HepG2 (cell line): ENCODE measurements around the gene ANKRD44. TPM values are rescaled to one million over a fixed set of nuclear protein-coding genes. Genes with fewer than 3 reads are reported as not detected.

Experiments used
- ATAC-seq: fragments of 200-7000 bp; cut with Tn5 transposase; 3 replicates; pipeline ENCODE4 v1.9.1; 2020; ENCODE audit warnings: mild to moderate bottlenecking, moderate library complexity
- BruUV-seq: library from RNA; stranded (reverse); fragments of 400-500 nt; replicated peaks from 2 replicates; lab custom pipeline; 2021; lab: Mats Ljungman, UMichigan
- CTCF ChIA-PET: fragments of 300-600 bp; formaldehyde crosslinking; extraction: SDS; loops from one replicate; lab custom pipeline; 2021; ENCODE audit warnings: low total read pairs, inconsistent platforms, low intra/inter-chr PET ratio; lab: Yijun Ruan, JAX
- POLR2A ChIA-PET: fragments of 350-600 bp; sonication (Branson Sonifier 250); formaldehyde crosslinking; loops from one replicate; lab custom pipeline; 2020; ENCODE audit warnings: antibody characterized with exemption, inconsistent platforms; lab: Yijun Ruan, JAX
- DNase-seq: peaks from one replicate; pipeline ENCODE4 v3.0.0-alpha.2; 2015; ENCODE audit warnings: low spot score
- FAIRE-seq: peaks from 3 replicates; lab custom pipeline; 2011; peaks lifted over from hg19 to GRCh38; lab: Jason Lieb, UNC
- H2AFZ ChIP-seq: one replicate; pipeline ENCODE4 v1.6.1; 2011; ENCODE audit warnings: low read length, inconsistent platforms
- H3K27ac ChIP-seq: fragments of 300-600 bp; 3 replicates; pipeline ENCODE4 v1.8.0; 2011; ENCODE audit warnings: mixed run types, mild to moderate bottlenecking, mixed read lengths, low read length, inconsistent platforms; ENCODE audit not compliant: insufficient read depth; ENCODE audit errors: extremely low read length
- H3K27me3 ChIP-seq, 2 experiments: fragments of 200-600 bp in 1 of 2; 2 replicates in 1 of 2; 3 replicates in 1 of 2; pipeline versions ENCODE4 v1.6.0 to v1.8.0; 2011; ENCODE audit warnings: low read length in 2 of 2, mild to moderate bottlenecking in 2 of 2, moderate library complexity in 2 of 2, inconsistent platforms in 1 of 2; ENCODE audit not compliant: insufficient read depth in 2 of 2, control insufficient read depth in 1 of 2
- H3K36me3 ChIP-seq, 2 experiments: fragments of 200-600 bp in 1 of 2; replicated peaks in 1 of 2; 2 replicates in 1 of 2; 3 replicates in 1 of 2; pipeline versions ENCODE4 v1.5.1 to v1.8.0; 2011; ENCODE audit warnings: low read length in 2 of 2, inconsistent platforms in 1 of 2; ENCODE audit not compliant: insufficient read depth in 2 of 2, control insufficient read depth in 1 of 2
- H3K4me1 ChIP-seq: 2 replicates; pipeline ENCODE4 v1.5.1; 2012; ENCODE audit warnings: low read length, inconsistent platforms; ENCODE audit not compliant: insufficient read depth
- H3K4me2 ChIP-seq: 2 replicates; pipeline ENCODE4 v1.6.0; 2011; ENCODE audit warnings: low read depth, low read length, inconsistent platforms
- H3K4me3 ChIP-seq, 3 experiments: fragments of 200-600 bp in 1 of 3; sonication (generic), shearing (Covaris generic) in 1 of 3; replicated peaks in 1 of 3; 2 replicates each; pipeline ENCODE4 v1.5.1; 2011 to 2016; ENCODE audit warnings: low read length in 3 of 3, inconsistent platforms in 2 of 3, low read depth in 2 of 3, mild to moderate bottlenecking in 2 of 3, control low read depth in 1 of 3, mixed read lengths in 1 of 3; ENCODE audit not compliant: insufficient read depth in 1 of 3
- H3K79me2 ChIP-seq: one replicate; pipeline ENCODE4 v1.6.1; 2011; ENCODE audit warnings: low read length, inconsistent platforms; ENCODE audit not compliant: insufficient read depth
- H3K9ac ChIP-seq: 2 replicates; pipeline ENCODE4 v1.6.0; 2011; ENCODE audit warnings: mild to moderate bottlenecking, low read depth, low read length, inconsistent platforms; ENCODE audit not compliant: insufficient read depth
- H3K9me3 ChIP-seq: 2 replicates; pipeline ENCODE4 v1.5.1; 2012; ENCODE audit warnings: mild to moderate bottlenecking, low read length
- H4K20me1 ChIP-seq: 2 replicates; pipeline ENCODE4 v1.6.0; 2011; ENCODE audit warnings: inconsistent platforms, mild to moderate bottlenecking, low read length, moderate library complexity; ENCODE audit not compliant: insufficient read depth
- CEBPB ChIP-seq: IDR thresholded peaks from 2 replicates; pipeline ENCODE4 v1.6.1; 2011; ENCODE audit warnings: low read depth, low read length, improper control_type of control experiment, borderline replicate concordance
- FOXK1 ChIP-seq: sonication (generic); formaldehyde crosslinking; IDR thresholded peaks from 2 replicates; pipeline ENCODE4 v1.4.0; 2020; ENCODE audit warnings: low read depth, missing genetic modification reagents, borderline replicate concordance
- FOXM1 ChIP-seq: sonication (generic); formaldehyde crosslinking; IDR thresholded peaks from 2 replicates; pipeline ENCODE4 v1.5.0; 2020; ENCODE audit warnings: missing genetic modification reagents
- MAFF ChIP-seq: IDR thresholded peaks from 2 replicates; pipeline ENCODE4 v1.6.1; 2011; ENCODE audit warnings: low read depth, low read length, improper control_type of control experiment
- MAFK ChIP-seq, 2 experiments: IDR thresholded peaks in 1 of 2; conservative IDR thresholded peaks in 1 of 2; 2 replicates each; pipeline ENCODE4 v1.6.1; 2011; ENCODE audit warnings: improper control_type of control experiment in 2 of 2, low read length in 2 of 2
- SUZ12 ChIP-seq: fragments of 150-350 bp; IDR thresholded peaks from 2 replicates; pipeline ENCODE4 v1.6.1; 2014; ENCODE audit warnings: low read depth, low read length
- ZBTB8A ChIP-seq: sonication (generic); formaldehyde crosslinking; IDR thresholded peaks from 2 replicates; pipeline ENCODE4 v1.4.0; 2020; ENCODE audit warnings: mild to moderate bottlenecking, low read depth, missing genetic modification reagents, borderline replicate concordance
- ZNF224 ChIP-seq: sonication (generic); formaldehyde crosslinking; IDR thresholded peaks from 2 replicates; pipeline ENCODE4 v1.5.0; 2020; ENCODE audit warnings: mild to moderate bottlenecking, missing genetic modification reagents
- ZNF776 ChIP-seq: sonication (generic); formaldehyde crosslinking; IDR thresholded peaks from 2 replicates; pipeline ENCODE4 v1.4.0; 2020; ENCODE audit warnings: mild to moderate bottlenecking, missing genetic modification reagents
- WGBS: methylation state at CpG from one replicate; pipeline ENCODE4 v1.1.6; 2017; ENCODE audit warnings: low lambda C conversion rate; 5-methylcytosine and 5-hydroxymethylcytosine counted together
- in situ Hi-C: cut with HindIII; loops from 2 replicates; pipeline ENCODE4 v1.10.0; 2017; ENCODE audit warnings: low pct_unique_long_range_greater_than_20kb; ENCODE audit not compliant: extremely low pct_ligation_motif_present
- intact Hi-C: fragments of 100-400 bp; cut with micrococcal nuclease; formaldehyde crosslinking; loops from one replicate; pipeline ENCODE4 v1.10.0; 2022; ENCODE audit not compliant: unreplicated experiment
- polyA plus RNA-seq, 8 experiments: library from polyadenylated mRNA; depleted of rRNA in 3 of 8; stranded (reverse) in 7 of 8; unstranded in 1 of 8; fragments of >200 nt; fragmentation: Illumina TruSeq in 4 of 8; extraction: Trizol in 4 of 8; gene quantifications; 2 replicates each; pipeline versions ENCODE4 v1.2.1 to v1.2.3, GENCODE V29; 2011 to 2016; ENCODE audit warnings: low read depth in 4 of 8, missing spikeins in 1 of 8, mixed read lengths in 1 of 8; ENCODE audit not compliant: insufficient read depth in 1 of 8
- total RNA-seq, 5 experiments: library from RNA; depleted of rRNA; stranded (reverse); fragments of >200 nt; fragmentation: Illumina TruSeq; extraction: Trizol; gene quantifications; 2 replicates each; pipeline ENCODE4 v1.2.3, GENCODE V29; 2016; ENCODE audit warnings: low read depth in 1 of 5
- TF ChIP-seq, protein P1 (sequence below): sonication (generic); formaldehyde crosslinking; IDR thresholded peaks from 2 replicates; pipeline ENCODE4 v1.5.0; 2020; ENCODE audit warnings: missing genetic modification reagents

ANKRD44 gene
- total and polyA plus RNA-seq, 2 of the 13 experiments (the other 11 are each of a cell fraction or from before 2014, with no cell fraction given), result 0.04 to 0.11 TPM

GRCh38 chr2:197085665-197086064, 224.9 kb downstream of the ANKRD44 start:
- peak; percentile 70 for TF ChIP-seq CEBPB
- no peak for TF ChIP-seq SUZ12
- DNase-seq (no peak), ATAC-seq (no peak), FAIRE-seq (no peak)
- no peaks in the 10 kb centered on the region for H3K9me3 ChIP-seq
- CTCF ChIA-PET, result no interaction called here
- no peak overlapping the region for H2AFZ ChIP-seq
- POLR2A ChIA-PET, result no interaction called here
- WGBS, result 42% methylated on average over 5 of the region's 5 CpGs
- no peak overlapping the region for H3K27ac ChIP-seq
- no peaks in the 10 kb centered on the region for H3K79me2 ChIP-seq
- H3K4me1 ChIP-seq, result no peaks in the 10 kb centered on the region
- no peak overlapping the region for H3K4me3 ChIP-seq
- H3K9ac ChIP-seq, result no peak overlapping the region
- intact Hi-C loops (no loop called here), in situ Hi-C loops (no loop called here)
- H3K36me3 ChIP-seq, result no peaks in the 10 kb centered on the region
- no peaks in the 10 kb centered on the region for H3K27me3 ChIP-seq
- H4K20me1 ChIP-seq, result no peaks in the 10 kb centered on the region
- no TSS peak for BruUV-seq
- H3K4me2 ChIP-seq, result no peak overlapping the region

DNA sequence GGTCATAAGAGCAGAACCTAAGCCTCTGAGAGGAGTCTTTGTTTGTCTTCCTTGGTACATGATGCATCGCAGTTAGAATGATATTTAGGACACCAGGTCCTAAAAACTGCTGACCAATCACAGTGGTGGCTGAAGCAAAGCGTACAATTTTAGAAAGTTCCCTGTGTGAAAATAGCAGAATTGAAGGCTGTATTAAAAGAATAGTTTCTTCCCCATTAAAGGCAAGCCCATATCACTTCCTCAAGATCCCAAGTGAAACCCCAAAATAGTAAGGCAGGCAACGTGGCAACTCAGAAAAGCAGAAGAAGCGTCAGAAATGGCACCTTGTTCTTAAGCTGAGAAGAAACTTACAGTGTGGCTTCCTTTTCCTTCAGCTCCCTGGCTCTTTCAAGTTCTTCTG, 229.3 kb downstream of the ANKRD44 start:
- Histone ChIP-seq H3K4me1 (no peaks in the 10 kb centered on the region), H3K9me3 (no peaks in the 10 kb centered on the region), H3K9ac (no peak overlapping the region), H3K27ac (no peak overlapping the region), H4K20me1 (no peaks in the 10 kb centered on the region), H3K4me2 (no peak overlapping the region), H3K79me2 (no peaks in the 10 kb centered on the region), H2AFZ (no peak overlapping the region), H3K36me3 (no peaks in the 10 kb centered on the region), H3K4me3 (no peak overlapping the region), H3K27me3 (no peaks in the 10 kb centered on the region)
- intact Hi-C loops (no loop called here), in situ Hi-C loops (no loop called here)
- ATAC-seq, result no peak
- no TSS peak for BruUV-seq
- 3% methylated on average over 4 of the region's 4 CpGs for WGBS
- ChIA-PET POLR2A (no interaction called here), CTCF (no interaction called here)
- no peak for DNase-seq
- no peak for FAIRE-seq
- TF ChIP-seq ZBTB8A (CRISPR knock-in tag), result no peak
- no peak for TF ChIP-seq FOXM1
- peak; percentile 30 to 54; a peak in 2 of 4 replicates for TF ChIP-seq MAFK (conservative IDR thresholded peaks at IDR 0.05 in 1 of 2, IDR thresholded peaks at IDR 0.05 in 1 of 2; ENCODE audit: low read length in 2 of 2)
- no peak for TF ChIP-seq FOXK1 (CRISPR knock-in tag)
- TF ChIP-seq MAFF, result 0 out of 2 replicates have a peak, but pooled peaks have one; percentile 6
- no peak for TF ChIP-seq ZNF224
- TF ChIP-seq ZNF776, result no peak
- TF ChIP-seq, protein P1, sequence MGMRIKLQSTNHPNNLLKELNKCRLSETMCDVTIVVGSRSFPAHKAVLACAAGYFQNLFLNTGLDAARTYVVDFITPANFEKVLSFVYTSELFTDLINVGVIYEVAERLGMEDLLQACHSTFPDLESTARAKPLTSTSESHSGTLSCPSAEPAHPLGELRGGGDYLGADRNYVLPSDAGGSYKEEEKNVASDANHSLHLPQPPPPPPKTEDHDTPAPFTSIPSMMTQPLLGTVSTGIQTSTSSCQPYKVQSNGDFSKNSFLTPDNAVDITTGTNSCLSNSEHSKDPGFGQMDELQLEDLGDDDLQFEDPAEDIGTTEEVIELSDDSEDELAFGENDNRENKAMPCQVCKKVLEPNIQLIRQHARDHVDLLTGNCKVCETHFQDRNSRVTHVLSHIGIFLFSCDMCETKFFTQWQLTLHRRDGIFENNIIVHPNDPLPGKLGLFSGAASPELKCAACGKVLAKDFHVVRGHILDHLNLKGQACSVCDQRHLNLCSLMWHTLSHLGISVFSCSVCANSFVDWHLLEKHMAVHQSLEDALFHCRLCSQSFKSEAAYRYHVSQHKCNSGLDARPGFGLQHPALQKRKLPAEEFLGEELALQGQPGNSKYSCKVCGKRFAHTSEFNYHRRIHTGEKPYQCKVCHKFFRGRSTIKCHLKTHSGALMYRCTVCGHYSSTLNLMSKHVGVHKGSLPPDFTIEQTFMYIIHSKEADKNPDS, result no peak
